ENCODE measurements around the gene NCK2. TPM values are rescaled to one million over a fixed set of nuclear protein-coding genes. Genes with fewer than 3 reads are reported as not detected.

Gene NCK2
- total RNA-seq, 4 donors from 2014 or later = 55.4 to 90.5 (median 62.5) TPM

DNA sequence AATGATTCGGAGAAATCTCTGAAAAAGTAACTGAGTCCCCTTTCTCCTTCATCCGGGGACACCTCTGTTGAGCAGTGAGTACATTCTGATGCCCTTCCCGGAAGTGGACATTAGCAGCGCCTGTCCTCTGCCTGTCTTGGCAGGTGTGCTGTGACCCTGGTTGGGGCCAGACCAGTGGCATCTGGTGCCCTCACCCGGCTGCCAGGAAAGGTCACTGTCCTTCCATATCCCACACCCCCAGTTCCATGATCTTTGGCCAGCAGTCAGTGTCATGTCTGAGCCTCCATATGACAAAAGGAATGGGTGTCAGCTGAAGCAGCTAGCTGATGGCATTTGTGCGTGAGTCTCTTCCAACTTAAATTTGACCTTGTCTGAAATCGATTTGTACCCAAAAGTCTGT, 128.1 kb downstream of the NCK2 start:
- DNase-seq = no peak
- TF ChIP-seq POLR2A (IDR thresholded peaks at IDR 0.05) (no peak), CTCF (IDR thresholded peaks at IDR 0.05) (no peak)
- intact Hi-C loops (cut with DNase I) = no loop called here
- Histone ChIP-seq H3K9me3 (no peaks in the 10 kb centered on the region), H3K27ac (no peak overlapping the region), H3K4me1 (peaks cover 0 to 46% (median 10%) of the 10 kb centered on the region in 3 donors), H3K4me3 (no peak overlapping the region), H3K27me3 (no peaks in the 10 kb centered on the region), H3K36me3 (peaks cover 0 to 19% (median 0%) of the 10 kb centered on the region in 3 donors)
- 94 to 100% methylated on average over 6 of the region's 7 CpGs for WGBS, 2 donors

GRCh38 chr2:105873281-105873680, 128.6 kb downstream of the NCK2 start:
- intact Hi-C loops (cut with DNase I) = no loop called here
- H3K4me3 ChIP-seq = no peak overlapping the region
- H3K27me3 ChIP-seq = no peaks in the 10 kb centered on the region
- H3K4me1 ChIP-seq = peaks cover 0 to 46% (median 6%) of the 10 kb centered on the region in 3 donors
- H3K36me3 ChIP-seq = peaks cover 0 to 19% (median 0%) of the 10 kb centered on the region in 3 donors
- no peak overlapping the region for H3K27ac ChIP-seq
- WGBS, 2 donors = 82 to 84% methylated on average over 5 of the region's 5 CpGs
- no peak for DNase-seq
- no peaks in the 10 kb centered on the region for H3K9me3 ChIP-seq
- TF ChIP-seq CTCF (IDR thresholded peaks at IDR 0.05) (no peak), POLR2A (IDR thresholded peaks at IDR 0.05) (no peak)

- Histone ChIP-seq H3K36me3 (peaks cover 0 to 19% (median 0%) of the 10 kb centered on the region in 3 donors), H3K4me1 (peaks cover 0 to 46% (median 4%) of the 10 kb centered on the region in 3 donors), H3K4me3 (no peak overlapping the region), H3K27ac (no peak overlapping the region), H3K27me3 (no peaks in the 10 kb centered on the region), H3K9me3 (no peaks in the 10 kb centered on the region)
- intact Hi-C loops (cut with DNase I) = no loop called here
- WGBS, 2 donors = 41 to 70% methylated on average over 5 to 8 of the region's 8 CpGs
- no peak for DNase-seq
- TF ChIP-seq POLR2A (IDR thresholded peaks at IDR 0.05) (no peak), CTCF (IDR thresholded peaks at IDR 0.05) (no peak)
These were observed 129.0 kb downstream of the NCK2 start for GRCh38 chr2:105873721-105874120.

GRCh38 chr2:105874466-105874865, 129.8 kb downstream of the NCK2 start:
- no peak for DNase-seq
- Histone ChIP-seq H3K27ac (no peak overlapping the region), H3K4me3 (no peak overlapping the region), H3K36me3 (peaks cover 0 to 19% (median 0%) of the 10 kb centered on the region in 3 donors), H3K27me3 (no peaks in the 10 kb centered on the region), H3K9me3 (no peaks in the 10 kb centered on the region), H3K4me1 (peaks cover 0 to 46% (median under 1%) of the 10 kb centered on the region in 3 donors)
- WGBS, 2 donors = 80 to 89% methylated on average over 6 of the region's 6 CpGs
- TF ChIP-seq POLR2A (IDR thresholded peaks at IDR 0.05) = no peak
- TF ChIP-seq CTCF (IDR thresholded peaks at IDR 0.05) = no peak
- intact Hi-C loops (cut with DNase I) = no loop called here

DNA sequence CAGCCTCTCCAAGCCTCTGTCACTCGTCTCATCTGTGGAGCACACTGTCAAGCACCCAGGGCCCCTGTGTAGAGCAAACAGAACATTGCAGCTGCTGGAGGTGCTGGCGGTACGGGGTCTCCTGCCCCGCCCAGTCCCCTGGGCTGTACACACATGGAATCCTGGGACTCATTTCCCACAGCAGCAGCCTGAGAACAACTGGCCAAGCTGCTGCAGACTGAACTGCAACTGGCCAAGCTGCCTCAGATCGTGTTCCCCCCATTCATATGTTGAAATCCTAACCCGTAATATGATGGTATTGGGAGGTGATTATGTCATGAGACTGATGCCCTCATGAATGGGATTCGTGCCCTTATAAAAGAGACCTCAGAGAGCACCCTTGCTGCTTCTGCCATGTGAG, 130.5 kb downstream of the NCK2 start:
- Histone ChIP-seq H3K4me1 (peaks cover 0 to 47% (median 5%) of the 10 kb centered on the region in 3 donors), H3K27me3 (no peaks in the 10 kb centered on the region), H3K36me3 (peaks cover 0 to 19% (median 0%) of the 10 kb centered on the region in 3 donors), H3K4me3 (no peak overlapping the region), H3K9me3 (no peaks in the 10 kb centered on the region), H3K27ac (no peak overlapping the region)
- WGBS, 2 donors = 60 to 81% methylated on average over 1 to 4 of the region's 7 CpGs
- TF ChIP-seq POLR2A (IDR thresholded peaks at IDR 0.05) (no peak), CTCF (IDR thresholded peaks at IDR 0.05) (no peak)
- intact Hi-C loops (cut with DNase I) = no loop called here
- no peak for DNase-seq

Measured in esophagus squamous epithelium (tissue), 5 donors.